Choroid plexus epithelial cell (primary cell): ENCODE results near the gene COA5.

Experiments
- DNase-seq: peaks from one replicate; pipeline ENCODE4 v3.0.0-alpha.2; 2010; ENCODE audit warnings: low read depth
- H3K4me3 ChIP-seq: 2 replicates; pipeline ENCODE4 v1.5.1; 2011; ENCODE audit warnings: low read depth, mild to moderate bottlenecking, control low read depth, low read length, moderate library complexity
- TF ChIP-seq, protein P1 (sequence below): conservative IDR thresholded peaks from 2 replicates; pipeline ENCODE4 v1.5.1; 2011; ENCODE audit warnings: low read depth, mild to moderate bottlenecking, control low read depth, inconsistent platforms, low read length, moderate library complexity

Gene COA5, protein sequence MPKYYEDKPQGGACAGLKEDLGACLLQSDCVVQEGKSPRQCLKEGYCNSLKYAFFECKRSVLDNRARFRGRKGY

GRCh38 chr2:98608116-98608961, at the start of gene COA5, which contains the start of gene UNC50:
TSS of gene COA5 (minus strand) at chr2:98608512. CDS start at chr2:98608405, 107 bp downstream.
TSS of gene UNC50 (plus strand) at chr2:98608589. CDS start at chr2:98609760, 1,171 bp downstream.
- peak within 1 kb of the TSS; percentile 94 for H3K4me3 ChIP-seq
- TF ChIP-seq, protein P1, sequence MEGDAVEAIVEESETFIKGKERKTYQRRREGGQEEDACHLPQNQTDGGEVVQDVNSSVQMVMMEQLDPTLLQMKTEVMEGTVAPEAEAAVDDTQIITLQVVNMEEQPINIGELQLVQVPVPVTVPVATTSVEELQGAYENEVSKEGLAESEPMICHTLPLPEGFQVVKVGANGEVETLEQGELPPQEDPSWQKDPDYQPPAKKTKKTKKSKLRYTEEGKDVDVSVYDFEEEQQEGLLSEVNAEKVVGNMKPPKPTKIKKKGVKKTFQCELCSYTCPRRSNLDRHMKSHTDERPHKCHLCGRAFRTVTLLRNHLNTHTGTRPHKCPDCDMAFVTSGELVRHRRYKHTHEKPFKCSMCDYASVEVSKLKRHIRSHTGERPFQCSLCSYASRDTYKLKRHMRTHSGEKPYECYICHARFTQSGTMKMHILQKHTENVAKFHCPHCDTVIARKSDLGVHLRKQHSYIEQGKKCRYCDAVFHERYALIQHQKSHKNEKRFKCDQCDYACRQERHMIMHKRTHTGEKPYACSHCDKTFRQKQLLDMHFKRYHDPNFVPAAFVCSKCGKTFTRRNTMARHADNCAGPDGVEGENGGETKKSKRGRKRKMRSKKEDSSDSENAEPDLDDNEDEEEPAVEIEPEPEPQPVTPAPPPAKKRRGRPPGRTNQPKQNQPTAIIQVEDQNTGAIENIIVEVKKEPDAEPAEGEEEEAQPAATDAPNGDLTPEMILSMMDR, result no peak
- DNase-seq, result peak; percentile 92

DNA sequence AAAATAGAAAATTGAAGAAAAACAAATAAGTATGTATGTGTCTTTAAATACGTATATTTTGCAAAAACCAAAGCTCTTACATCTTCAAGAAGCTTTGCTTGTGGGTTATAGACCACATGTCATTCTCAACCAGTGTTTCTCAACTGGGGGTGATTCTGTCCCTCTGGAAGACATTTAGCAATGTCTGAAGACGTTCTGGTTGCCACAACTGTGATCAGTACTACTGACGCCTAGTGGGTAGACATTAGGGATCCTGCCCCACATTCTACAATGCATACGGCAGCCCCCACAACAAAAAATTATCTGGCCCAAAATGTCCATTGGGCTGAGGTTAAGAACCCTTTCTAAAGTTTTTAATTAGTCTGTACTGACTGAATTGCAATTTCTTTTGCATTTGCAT, 48.5 kb upstream of the COA5 start:
- TF ChIP-seq, protein P1, result no peak
- no peak for DNase-seq
- no peak overlapping the region for H3K4me3 ChIP-seq

GRCh38 chr2:98654699-98655495, 46.6 kb upstream of the COA5 start:
- no peak for DNase-seq
- no peak overlapping the region for H3K4me3 ChIP-seq
- TF ChIP-seq, protein P1, result no peak

GRCh38 chr2:98650998-98651397, 42.7 kb upstream of the COA5 start:
- DNase-seq, result no peak
- H3K4me3 ChIP-seq, result no peak overlapping the region
- TF ChIP-seq, protein P1, result no peak

DNA sequence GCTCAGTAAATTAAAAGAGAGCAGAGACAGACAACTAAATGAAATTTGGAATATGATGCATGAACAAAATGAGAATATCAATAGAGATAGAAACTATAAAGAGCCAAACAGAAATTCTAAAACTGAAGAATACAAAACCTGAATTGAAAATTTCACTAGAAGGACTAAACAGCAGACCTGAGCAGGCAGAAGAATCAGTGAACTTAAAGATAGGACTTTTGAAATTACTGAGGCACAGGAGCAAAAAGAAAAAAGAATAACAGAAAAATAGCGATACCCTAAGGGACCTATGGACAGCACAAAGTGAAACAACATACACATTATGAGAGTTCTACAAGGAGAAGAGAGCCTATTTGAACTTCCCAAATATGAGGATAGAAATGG, 41.7 kb upstream of the COA5 start:
- DNase-seq, result no peak
- TF ChIP-seq, protein P1, result no peak
- H3K4me3 ChIP-seq, result no peak overlapping the region

DNA sequence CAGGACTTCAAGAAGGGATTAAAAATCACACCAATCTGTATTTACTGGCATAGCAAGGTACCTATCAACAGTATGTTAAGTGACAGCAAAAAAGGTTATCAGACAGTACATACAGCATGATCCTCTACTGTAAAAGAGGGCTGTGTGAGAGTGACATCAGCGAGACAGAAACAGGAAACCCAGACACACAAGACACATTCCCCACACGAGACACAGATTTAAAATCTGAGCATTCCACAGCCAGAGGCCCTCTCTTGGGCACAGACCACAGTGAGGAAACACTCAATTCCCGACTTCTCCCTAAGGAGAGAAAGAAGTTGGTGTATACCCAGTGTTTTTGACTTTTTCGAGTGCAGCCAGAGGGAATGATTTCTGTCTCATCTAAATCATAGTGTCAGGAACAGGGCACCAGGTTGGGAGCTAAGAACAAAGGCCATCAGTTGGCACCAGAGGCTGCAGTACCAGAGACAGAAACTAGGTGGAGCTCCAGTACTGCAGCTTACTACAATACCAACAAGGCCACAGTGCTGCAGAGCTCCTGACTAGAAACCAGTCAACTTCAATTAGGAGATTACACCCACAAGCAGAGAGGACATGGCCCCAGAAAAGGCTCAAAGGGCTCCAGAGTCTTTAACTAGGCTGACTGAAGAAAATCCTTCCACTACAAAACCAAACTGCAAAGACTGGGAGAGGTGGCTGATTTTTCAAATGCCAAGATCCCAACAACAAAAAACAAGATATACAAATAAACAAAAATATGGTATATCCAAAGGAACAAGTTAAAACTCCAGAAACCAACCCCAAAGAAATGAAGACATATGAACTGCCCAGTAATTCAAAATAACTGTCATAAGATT, 41.1 kb upstream of the COA5 start:
- DNase-seq, result peak; percentile 87
- H3K4me3 ChIP-seq, result no peak overlapping the region
- TF ChIP-seq, protein P1, result peak; percentile 100
